DND-41 (cell line): Measurements from ENCODE around the gene ZCCHC8.
"Not testable (repeated sequence)": the region's sequence is repeated elsewhere in the genome, so short reads cannot be mapped to it uniquely, and the experiment has no call there.

Experiments
- ATAC-seq: fragments of 200-7000 bp; cut with Tn5 transposase; 3 replicates; pipeline ENCODE4 v1.9.1; 2021; ENCODE audit warnings: low read depth; ENCODE audit not compliant: insufficient read depth
- DNase-seq: peaks from one replicate; pipeline ENCODE4 v3.0.0-alpha.2; 2020
- H2AFZ ChIP-seq: 2 replicates; pipeline ENCODE4 v1.6.0; 2012; ENCODE audit warnings: low read depth, low read length
- H3K27ac ChIP-seq: 2 replicates; pipeline ENCODE4 v1.5.1; 2012; ENCODE audit warnings: low read length, inconsistent platforms
- H3K27me3 ChIP-seq: fragments of 200-600 bp; sonication (generic); 2 replicates; pipeline ENCODE4 v1.6.0; 2012; ENCODE audit warnings: low read length, mild to moderate bottlenecking, inconsistent platforms; ENCODE audit not compliant: insufficient read depth, poor library complexity
- H3K36me3 ChIP-seq: 2 replicates; pipeline ENCODE4 v1.5.1; 2012; ENCODE audit warnings: low read length, inconsistent platforms; ENCODE audit not compliant: insufficient read depth
- H3K4me1 ChIP-seq: 2 replicates; pipeline ENCODE4 v1.5.1; 2012; ENCODE audit warnings: mild to moderate bottlenecking, low read length; ENCODE audit not compliant: insufficient read depth
- H3K4me2 ChIP-seq: 2 replicates; pipeline ENCODE4 v1.6.0; 2012; ENCODE audit warnings: mild to moderate bottlenecking, moderate library complexity, low read length, inconsistent platforms; ENCODE audit not compliant: insufficient read depth
- H3K4me3 ChIP-seq, 2 experiments: fragments of 200-600 bp in 1 of 2; shearing (Covaris generic) in 1 of 2; 2 replicates each; pipeline ENCODE4 v1.5.1; 2012 to 2016; ENCODE audit warnings: inconsistent platforms in 2 of 2, low read length in 2 of 2, mild to moderate bottlenecking in 2 of 2, low read depth in 1 of 2, moderate library complexity in 1 of 2
- H3K79me2 ChIP-seq: 2 replicates; pipeline ENCODE4 v1.6.0; 2012; ENCODE audit warnings: low read length, inconsistent platforms; ENCODE audit not compliant: insufficient read depth
- H3K9ac ChIP-seq: 2 replicates; pipeline ENCODE4 v1.6.0; 2012; ENCODE audit warnings: low read depth, mild to moderate bottlenecking, inconsistent platforms, low read length, moderate library complexity
- H3K9me3 ChIP-seq: 2 replicates; pipeline ENCODE4 v1.5.1; 2012; ENCODE audit warnings: low read length, moderate library complexity, mild to moderate bottlenecking, inconsistent platforms; ENCODE audit not compliant: insufficient read depth, severe bottlenecking
- H4K20me1 ChIP-seq: 2 replicates; pipeline ENCODE4 v1.6.0; 2012; ENCODE audit warnings: low read length; ENCODE audit not compliant: insufficient read depth
- EZH2 ChIP-seq: IDR thresholded peaks from 3 replicates; pipeline ENCODE4 v1.6.1; 2012; ENCODE audit warnings: borderline replicate concordance, low read depth, mild to moderate bottlenecking, moderate library complexity, low read length, inconsistent platforms; ENCODE audit not compliant: severe bottlenecking
- TF ChIP-seq, protein P1 (sequence below): IDR thresholded peaks from 2 replicates; pipeline ENCODE4 v1.5.1; 2012; ENCODE audit warnings: borderline replicate concordance, low read length, moderate library complexity, mild to moderate bottlenecking; ENCODE audit not compliant: poor library complexity, severe bottlenecking; ENCODE audit errors: extremely low read depth

Gene ZCCHC8

DNA sequence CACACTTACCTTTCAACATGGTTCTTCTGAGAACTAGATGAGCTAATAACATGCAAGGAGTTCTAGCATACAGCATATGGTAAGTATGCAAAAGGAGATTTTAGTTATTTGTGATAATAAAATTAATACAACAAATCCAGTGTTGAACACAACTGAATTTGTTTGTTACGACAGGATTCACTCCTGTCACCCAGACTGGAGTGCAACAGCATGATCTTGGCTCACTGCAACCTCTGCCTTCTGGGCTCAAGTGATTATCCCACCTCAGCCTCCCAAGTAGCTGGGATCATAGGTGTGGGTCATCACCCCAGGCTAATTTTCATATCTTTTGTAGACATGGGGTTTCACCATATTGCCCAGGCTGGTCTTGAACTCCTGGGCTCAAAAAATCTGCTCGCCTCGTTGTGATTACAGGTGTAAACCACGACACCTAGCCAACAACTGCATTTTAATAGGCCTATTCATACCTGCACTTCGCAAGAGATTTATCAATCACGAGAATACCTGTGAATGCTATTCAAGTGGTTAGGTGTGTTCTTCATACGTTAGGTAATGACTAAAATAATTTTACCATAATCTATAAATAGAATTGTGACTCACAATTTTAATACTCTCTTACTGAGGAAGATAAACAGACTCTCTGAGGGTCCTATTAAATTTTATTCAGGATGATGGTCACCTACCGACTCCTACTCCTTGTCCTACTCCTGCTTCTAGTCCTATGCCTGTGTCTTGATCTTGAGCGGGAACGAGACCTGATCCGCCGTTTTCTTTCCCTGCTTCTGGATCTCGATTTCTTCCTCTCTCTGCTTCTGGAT lies 16.0 kb upstream of the ZCCHC8 start:
- Histone ChIP-seq H3K4me2 (no peak overlapping the region), H4K20me1 (peaks cover 61% of the 10 kb centered on the region), H3K27me3 (no peaks in the 10 kb centered on the region), H3K79me2 (peaks cover 95% of the 10 kb centered on the region), H3K27ac (no peak overlapping the region), H3K9ac (no peak overlapping the region), H3K4me1 (peaks cover 7% of the 10 kb centered on the region; the same call in 1 of the 2 replicates), H3K4me3 (no peak overlapping the region), H2AFZ (no peak overlapping the region), H3K9me3 (no peaks in the 10 kb centered on the region), H3K36me3 (peaks cover 97% of the 10 kb centered on the region)
- DNase-seq (no peak), ATAC-seq (no peak)
- TF ChIP-seq, protein P1, sequence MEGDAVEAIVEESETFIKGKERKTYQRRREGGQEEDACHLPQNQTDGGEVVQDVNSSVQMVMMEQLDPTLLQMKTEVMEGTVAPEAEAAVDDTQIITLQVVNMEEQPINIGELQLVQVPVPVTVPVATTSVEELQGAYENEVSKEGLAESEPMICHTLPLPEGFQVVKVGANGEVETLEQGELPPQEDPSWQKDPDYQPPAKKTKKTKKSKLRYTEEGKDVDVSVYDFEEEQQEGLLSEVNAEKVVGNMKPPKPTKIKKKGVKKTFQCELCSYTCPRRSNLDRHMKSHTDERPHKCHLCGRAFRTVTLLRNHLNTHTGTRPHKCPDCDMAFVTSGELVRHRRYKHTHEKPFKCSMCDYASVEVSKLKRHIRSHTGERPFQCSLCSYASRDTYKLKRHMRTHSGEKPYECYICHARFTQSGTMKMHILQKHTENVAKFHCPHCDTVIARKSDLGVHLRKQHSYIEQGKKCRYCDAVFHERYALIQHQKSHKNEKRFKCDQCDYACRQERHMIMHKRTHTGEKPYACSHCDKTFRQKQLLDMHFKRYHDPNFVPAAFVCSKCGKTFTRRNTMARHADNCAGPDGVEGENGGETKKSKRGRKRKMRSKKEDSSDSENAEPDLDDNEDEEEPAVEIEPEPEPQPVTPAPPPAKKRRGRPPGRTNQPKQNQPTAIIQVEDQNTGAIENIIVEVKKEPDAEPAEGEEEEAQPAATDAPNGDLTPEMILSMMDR = no peak
- TF ChIP-seq EZH2 = no peak

DNA sequence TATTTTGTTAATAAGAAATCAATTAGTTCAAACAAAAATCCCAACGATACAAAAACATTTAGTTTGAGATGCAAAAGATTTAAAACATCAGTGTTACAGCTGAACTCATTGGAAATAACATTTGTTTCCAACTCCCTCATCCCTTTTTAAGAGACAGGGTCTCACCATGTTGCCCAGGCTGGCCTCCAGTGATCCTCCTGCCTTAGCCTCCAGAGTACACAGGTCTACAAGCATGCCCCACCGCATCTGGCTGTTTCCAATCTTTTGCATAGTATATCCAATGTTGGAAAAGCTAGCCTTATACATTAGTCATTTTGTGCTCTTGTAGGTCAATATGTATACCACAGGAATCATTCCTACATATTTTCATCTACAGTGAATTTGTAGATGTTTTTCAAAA lies 14.5 kb upstream of the ZCCHC8 start:
- peaks cover 95% of the 10 kb centered on the region for H3K79me2 ChIP-seq
- TF ChIP-seq EZH2 = no peak
- TF ChIP-seq, protein P1 = no peak
- H3K9ac ChIP-seq = no peak overlapping the region
- H3K27ac ChIP-seq = no peak overlapping the region
- ATAC-seq = 0 out of 3 replicates have a peak, but pooled peaks have one; percentile 32
- no peaks in the 10 kb centered on the region for H3K9me3 ChIP-seq
- H3K27me3 ChIP-seq = no peaks in the 10 kb centered on the region
- peaks cover 55% of the 10 kb centered on the region for H4K20me1 ChIP-seq
- H3K4me2 ChIP-seq = no peak overlapping the region
- peaks cover 97% of the 10 kb centered on the region for H3K36me3 ChIP-seq
- H3K4me1 ChIP-seq = no peaks in the 10 kb centered on the region
- H3K4me3 ChIP-seq = no peak overlapping the region
- H2AFZ ChIP-seq = no peak overlapping the region
- no peak for DNase-seq

DNA sequence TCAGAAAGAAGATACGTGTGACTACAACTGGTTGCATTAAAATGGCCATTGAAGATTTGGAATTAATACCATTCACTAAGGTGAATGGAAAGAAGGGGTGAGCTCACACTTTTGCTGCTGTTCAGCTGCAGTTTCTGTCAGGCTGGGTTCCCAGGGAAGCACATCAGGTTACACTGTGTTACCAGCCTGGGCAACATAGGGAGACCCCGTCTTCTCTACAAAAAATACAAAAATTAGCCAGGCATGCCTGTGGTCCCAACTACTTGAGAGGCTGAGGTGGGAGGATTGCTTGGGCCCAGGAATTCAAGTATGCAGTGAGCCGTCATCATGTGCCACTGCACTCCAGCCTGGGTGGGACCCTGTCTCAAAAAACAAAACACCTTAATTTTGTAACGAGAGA lies 12.9 kb upstream of the ZCCHC8 start:
- ATAC-seq (0 out of 3 replicates have a peak, but pooled peaks have one; percentile 17), DNase-seq (no peak)
- no peak overlapping the region for H3K9ac ChIP-seq
- H3K27ac ChIP-seq = no peak overlapping the region
- H3K36me3 ChIP-seq = peaks cover 97% of the 10 kb centered on the region
- H3K4me1 ChIP-seq = no peaks in the 10 kb centered on the region
- H3K79me2 ChIP-seq = peaks cover 92% of the 10 kb centered on the region
- peaks cover 51% of the 10 kb centered on the region for H4K20me1 ChIP-seq
- H3K4me3 ChIP-seq = no peak overlapping the region
- no peaks in the 10 kb centered on the region for H3K9me3 ChIP-seq
- H3K4me2 ChIP-seq = no peak overlapping the region
- no peak overlapping the region for H2AFZ ChIP-seq
- TF ChIP-seq, protein P1 = no peak
- TF ChIP-seq EZH2 = no peak
- H3K27me3 ChIP-seq = no peaks in the 10 kb centered on the region

DNA sequence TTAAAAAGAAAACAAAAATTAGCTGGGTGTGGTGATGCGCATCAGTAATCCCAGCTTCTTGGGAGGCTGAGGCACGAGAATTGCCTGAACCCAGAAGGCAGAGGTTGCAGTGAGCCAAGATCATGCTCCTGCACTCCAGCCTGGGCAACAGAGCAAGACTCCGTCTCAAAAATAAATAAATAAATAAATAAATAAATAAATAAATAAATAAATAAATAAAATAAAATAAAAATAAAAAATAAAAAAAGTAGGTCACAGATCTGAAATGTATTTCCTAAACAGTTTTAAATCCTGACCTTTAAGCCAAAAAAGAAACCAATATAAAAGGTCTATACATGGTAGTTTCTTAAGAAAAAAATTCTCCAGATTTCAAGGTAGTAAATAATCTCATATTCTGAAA lies 12.3 kb upstream of the ZCCHC8 start:
- DNase-seq, H2AFZ ChIP-seq, H3K27ac ChIP-seq, H3K9me3 ChIP-seq, H3K4me2 ChIP-seq, H3K9ac ChIP-seq, H3K4me1 ChIP-seq, H3K27me3 ChIP-seq, ATAC-seq, H3K4me3 ChIP-seq: not testable (repeated sequence)
- Histone ChIP-seq H3K36me3 (peaks cover 98% of the 10 kb centered on the region), H4K20me1 (peaks cover 51% of the 10 kb centered on the region), H3K79me2 (peaks cover 92% of the 10 kb centered on the region)
